IMR-90 (cell line): ENCODE measurements around the gene GALNT6. TPM values are rescaled to one million over a fixed set of nuclear protein-coding genes. Genes with fewer than 3 reads are reported as not detected.
A peak's percentile ranks its signal among the peaks of the same experiment; 100 is the strongest.

Source experiments
- ATAC-seq: fragments of 200-7000 bp; cut with Tn5 transposase; 2 replicates; pipeline ENCODE4 v1.9.1; 2020; ENCODE audit warnings: low read depth, mild to moderate bottlenecking, moderate library complexity
- BruUV-seq: library from RNA; stranded (reverse); fragments of 400-500 nt; replicated peaks from 2 replicates; lab custom pipeline; 2021; lab: Mats Ljungman, UMichigan
- CTCF ChIA-PET: fragments of 300-600 bp; formaldehyde crosslinking; extraction: SDS; loops from one replicate; lab custom pipeline; 2021; ENCODE audit warnings: antibody characterized with exemption; lab: Yijun Ruan, JAX
- POLR2A ChIA-PET: fragments of 300-600 bp; sonication (Branson Sonifier 250); formaldehyde crosslinking; loops from one replicate; lab custom pipeline; 2022; ENCODE audit warnings: antibody characterized with exemption; ENCODE audit not compliant: unreplicated experiment; lab: Charles Lee
- DNase-seq: peaks from one replicate; pipeline ENCODE4 v3.0.0; 2013
- H2AFZ ChIP-seq: replicated peaks from 2 replicates; pipeline ENCODE3; 2013; ENCODE audit warnings: low read length, mild to moderate bottlenecking; ENCODE audit not compliant: poor library complexity
- H2AK5ac ChIP-seq: 2 replicates; pipeline ENCODE4 v1.6.1; 2013; ENCODE audit warnings: low read depth, low read length, inconsistent platforms
- H2AK9ac ChIP-seq: replicated peaks from 2 replicates; pipeline ENCODE3; 2013; ENCODE audit warnings: mild to moderate bottlenecking, low read depth, low read length, moderate library complexity; ENCODE audit not compliant: poor library complexity
- H2BK120ac ChIP-seq: 2 replicates; pipeline ENCODE4 v1.6.1; 2013; ENCODE audit warnings: low read depth, low read length, inconsistent platforms
- H2BK15ac ChIP-seq: 3 replicates; pipeline ENCODE4 v1.6.1; 2013; ENCODE audit warnings: low read depth, low read length, inconsistent platforms
- H2BK20ac ChIP-seq: 2 replicates; pipeline ENCODE4 v1.6.1; 2013; ENCODE audit warnings: low read depth, mild to moderate bottlenecking, inconsistent platforms, low read length, moderate library complexity
- H2BK5ac ChIP-seq: 2 replicates; pipeline ENCODE4 v1.6.1; 2013; ENCODE audit warnings: mild to moderate bottlenecking, low read depth, low read length, inconsistent platforms; ENCODE audit not compliant: poor library complexity, severe bottlenecking
- H3K14ac ChIP-seq: replicated peaks from 2 replicates; pipeline ENCODE4 v1.6.1; 2013; ENCODE audit warnings: low read depth, low read length, inconsistent platforms
- H3K18ac ChIP-seq: 2 replicates; pipeline ENCODE4 v1.6.1; 2013; ENCODE audit warnings: low read depth, low read length, control low read depth
- H3K23ac ChIP-seq: 2 replicates; pipeline ENCODE4 v1.6.1; 2013; ENCODE audit warnings: low read depth, low read length, inconsistent platforms
- H3K27ac ChIP-seq: 2 replicates; pipeline ENCODE4 v1.5.1; 2013; ENCODE audit warnings: mild to moderate bottlenecking, control low read depth, low read length; ENCODE audit not compliant: insufficient read depth
- H3K27me3 ChIP-seq: 2 replicates; pipeline ENCODE4 v1.6.1; 2013; ENCODE audit warnings: low read length; ENCODE audit not compliant: control insufficient read depth, insufficient read depth
- H3K36me3 ChIP-seq: 2 replicates; pipeline ENCODE4 v1.6.1; 2013; ENCODE audit warnings: low read length, mixed read lengths; ENCODE audit not compliant: control insufficient read depth, insufficient read depth
- H3K4ac ChIP-seq: 2 replicates; pipeline ENCODE4 v1.6.1; 2013; ENCODE audit warnings: low read depth, low read length, inconsistent platforms
- H3K4me1 ChIP-seq: 2 replicates; pipeline ENCODE4 v1.6.1; 2013; ENCODE audit warnings: low read length, mixed read lengths; ENCODE audit not compliant: control insufficient read depth, insufficient read depth
- H3K4me2 ChIP-seq: 2 replicates; pipeline ENCODE4 v1.6.1; 2013; ENCODE audit warnings: low read depth, mild to moderate bottlenecking, control low read depth, low read length, moderate library complexity
- H3K4me3 ChIP-seq: 2 replicates; pipeline ENCODE4 v1.5.1; 2013; ENCODE audit warnings: low read depth, mild to moderate bottlenecking, control low read depth, low read length, moderate library complexity; ENCODE audit not compliant: insufficient read depth
- H3K56ac ChIP-seq: 2 replicates; pipeline ENCODE4 v1.6.1; 2013; ENCODE audit warnings: low read length, inconsistent platforms; ENCODE audit not compliant: insufficient read depth; ENCODE audit errors: extremely low read depth
- H3K79me1 ChIP-seq, 2 experiments: 2 replicates each; pipeline ENCODE4 v1.6.1; 2013; ENCODE audit warnings: low read length in 2 of 2, inconsistent platforms in 1 of 2, low read depth in 1 of 2
- H3K9ac ChIP-seq: 2 replicates; pipeline ENCODE4 v1.6.1; 2013; ENCODE audit warnings: low read depth, low read length, control low read depth
- H3K9me1 ChIP-seq: 2 replicates; pipeline ENCODE4 v1.6.1; 2013; ENCODE audit warnings: low read length, inconsistent platforms; ENCODE audit not compliant: insufficient read depth
- H3K9me3 ChIP-seq: 2 replicates; pipeline ENCODE4 v1.6.1; 2013; ENCODE audit warnings: low read length; ENCODE audit not compliant: control insufficient read depth, insufficient read depth
- H4K20me1 ChIP-seq: 2 replicates; pipeline ENCODE4 v1.6.1; 2013; ENCODE audit warnings: low read length, inconsistent platforms; ENCODE audit not compliant: insufficient read depth
- H4K5ac ChIP-seq: 2 replicates; pipeline ENCODE4 v1.6.1; 2013; ENCODE audit warnings: mild to moderate bottlenecking, low read depth, low read length, control low read depth
- H4K8ac ChIP-seq, 2 experiments: 2 replicates each; pipeline ENCODE4 v1.6.1; 2013; ENCODE audit warnings: low read depth in 2 of 2, low read length in 2 of 2, control low read depth in 1 of 2, inconsistent platforms in 1 of 2
- H4K91ac ChIP-seq: 2 replicates; pipeline ENCODE4 v1.6.1; 2013; ENCODE audit warnings: low read depth, low read length, inconsistent platforms; ENCODE audit not compliant: insufficient read depth
- CHD1 ChIP-seq: IDR thresholded peaks from 2 replicates; pipeline ENCODE4 v1.6.1; 2012; ENCODE audit warnings: low read depth, low read length, improper control_type of control experiment
- FOS ChIP-seq: fragments of 150-350 bp; IDR thresholded peaks from 2 replicates; pipeline ENCODE4 v1.6.1; 2016; ENCODE audit warnings: low read depth, low read length
- MAFK ChIP-seq: IDR thresholded peaks from 2 replicates; pipeline ENCODE4 v1.6.1; 2012; ENCODE audit warnings: low read depth, low read length, improper control_type of control experiment
- MAZ ChIP-seq: IDR thresholded peaks from 2 replicates; pipeline ENCODE4 v1.6.1; 2012; ENCODE audit warnings: low read depth, mild to moderate bottlenecking, low read length, improper control_type of control experiment, moderate library complexity, borderline replicate concordance
- MXI1 ChIP-seq: IDR thresholded peaks from 2 replicates; pipeline ENCODE4 v1.6.1; 2012; ENCODE audit warnings: low read depth, mild to moderate bottlenecking, low read length, moderate library complexity, borderline replicate concordance
- NFE2L2 ChIP-seq: fragments of 150-350 bp; IDR thresholded peaks from 2 replicates; pipeline ENCODE4 v1.6.1; 2016; ENCODE audit warnings: low read depth, mild to moderate bottlenecking, low read length
- POLR2A ChIP-seq: IDR thresholded peaks from 2 replicates; pipeline ENCODE4 v1.6.1; 2012; ENCODE audit warnings: mild to moderate bottlenecking, low read depth, low read length
- RCOR1 ChIP-seq: IDR thresholded peaks from 2 replicates; pipeline ENCODE4 v1.6.1; 2012; ENCODE audit warnings: mild to moderate bottlenecking, low read length, improper control_type of control experiment; ENCODE audit not compliant: insufficient replicate concordance
- RFX5 ChIP-seq: IDR thresholded peaks from 2 replicates; pipeline ENCODE4 v1.8.0; 2012; ENCODE audit warnings: low read depth, mild to moderate bottlenecking, low read length, moderate library complexity
- SMC3 ChIP-seq: fragments of 150-350 bp; IDR thresholded peaks from 2 replicates; pipeline ENCODE4 v1.6.1; 2016; ENCODE audit warnings: low read depth, mild to moderate bottlenecking, antibody characterized with exemption, low read length, moderate library complexity
- WGBS, 2 experiments: methylation state at CpG; one replicate each; pipeline versions ENCODE4 v1.1.5 to v1.1.7; 2013; ENCODE audit warnings: missing lambda C conversion rate in 2 of 2; ENCODE audit not compliant: insufficient read length in 1 of 2; ENCODE audit errors: extremely low coverage in 2 of 2; 5-methylcytosine and 5-hydroxymethylcytosine counted together
- dilution Hi-C: fragments of 300-500 bp; cut with HindIII; formaldehyde crosslinking; loops from one replicate; pipeline ENCODE4 v1.14.3; 2018; ENCODE audit warnings: low sequenced_read_pairs; ENCODE audit not compliant: unreplicated experiment
- in situ Hi-C: fragments of 300-500 bp; cut with MboI; formaldehyde crosslinking; loops from 3 replicates; pipeline ENCODE4 v1.14.3; 2019; ENCODE audit warnings: low sequenced_read_pairs, inconsistent platforms, mixed read lengths
- intact Hi-C: fragments of 100-400 bp; cut with micrococcal nuclease; formaldehyde crosslinking; loops from 2 replicates; pipeline ENCODE4 v1.10.0; 2022
- polyA plus RNA-seq, 3 experiments: library from polyadenylated mRNA; depleted of rRNA; stranded (reverse); fragments of >200 nt; gene quantifications; 2 replicates each; pipeline ENCODE4 v1.2.3, GENCODE V29; 2012; ENCODE audit warnings: low replicate concordance in 1 of 3
- total RNA-seq: library from RNA; depleted of rRNA; stranded (reverse); fragments of >200 nt; gene quantifications from 2 replicates; pipeline ENCODE4 v1.2.3, GENCODE V29; 2012
- TF ChIP-seq, protein P1 (sequence below): fragments of 150-350 bp; IDR thresholded peaks from 2 replicates; pipeline ENCODE4 v1.6.1; 2017; ENCODE audit warnings: mild to moderate bottlenecking, antibody characterized with exemption, low read length, low read depth
- TF ChIP-seq, protein P2 (sequence below): fragments of 150-350 bp; IDR thresholded peaks from 2 replicates; pipeline ENCODE4 v1.6.1; 2016; ENCODE audit warnings: low read depth, mild to moderate bottlenecking, low read length, moderate library complexity, borderline replicate concordance
- TF ChIP-seq, protein P3 (sequence below): conservative IDR thresholded peaks from 2 replicates; pipeline ENCODE4 v1.5.1; 2012; ENCODE audit warnings: mild to moderate bottlenecking, low read depth, low read length, improper control_type of control experiment

The GALNT6 gene
- total and polyA plus RNA-seq, 2 of the 4 experiments (the other 2 are of a cell fraction): 17.1 to 23.7 TPM

DNA sequence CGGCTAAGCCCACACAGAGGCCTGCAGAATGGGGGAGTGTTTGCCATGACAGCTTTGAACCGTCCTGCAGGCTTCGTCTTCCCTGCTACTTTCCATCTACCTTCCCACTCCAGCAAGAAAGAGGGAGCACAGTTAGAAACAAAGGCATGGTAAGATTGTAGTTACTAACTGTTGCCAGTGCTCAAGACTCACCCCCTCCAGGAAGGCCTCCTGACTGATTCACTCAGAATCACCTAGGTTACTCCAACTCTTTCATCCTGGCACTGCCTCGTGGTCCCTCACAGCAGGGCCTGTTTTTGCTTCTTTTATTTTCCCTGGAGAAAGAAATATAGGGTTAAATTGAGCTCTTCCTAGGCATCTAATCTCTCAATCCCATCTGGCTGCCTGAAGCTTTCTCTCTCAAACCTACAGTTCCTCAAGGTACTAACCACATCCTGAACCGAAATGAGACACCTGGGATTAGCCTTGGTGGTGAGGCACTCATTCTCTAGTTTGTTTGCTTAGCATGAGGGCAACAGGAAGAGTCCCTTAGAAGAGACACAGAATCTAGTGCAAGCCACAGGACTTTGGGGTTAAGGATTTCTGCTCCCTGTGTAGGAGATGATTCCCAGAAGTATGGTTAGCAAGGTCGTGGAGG, 7.8 kb downstream of the GALNT6 start:
- Histone ChIP-seq H2BK5ac (no peak overlapping the region), H4K5ac (no peak overlapping the region), H2BK120ac (peak overlapping the region; percentile 23; the same call in 1 of the 2 replicates), H2AFZ (no peak overlapping the region), H3K4me3 (no peak overlapping the region), H2AK9ac (no peak overlapping the region), H4K8ac (peak overlapping the region in 1 of 2 experiments; percentile 6; a peak in 1 of 4 replicates), H3K79me1 (peaks cover 0 to 13% of the 10 kb centered on the region in 2 experiments; a peak in 2 of 4 replicates), H2AK5ac (no peak overlapping the region), H3K23ac (peak overlapping the region; percentile 6; the same call in 1 of the 2 replicates), H3K4ac (0 out of 2 replicates have a peak overlapping the region, but pooled peaks have one; percentile 5), H3K27me3 (no peaks in the 10 kb centered on the region), H3K27ac (no peak overlapping the region), H3K56ac (no peak overlapping the region), H4K91ac (no peak overlapping the region), H2BK20ac (no peak overlapping the region), H3K14ac (no peak overlapping the region), H3K9me1 (peaks cover 11% of the 10 kb centered on the region), H3K4me1 (peaks cover 10% of the 10 kb centered on the region), H2BK15ac (no peak overlapping the region), H3K18ac (no peak overlapping the region), H3K9me3 (no peaks in the 10 kb centered on the region), H3K9ac (no peak overlapping the region), H4K20me1 (no peaks in the 10 kb centered on the region), H3K36me3 (no peaks in the 10 kb centered on the region), H3K4me2 (no peak overlapping the region)
- dilution Hi-C loops: no loop called here
- DNase-seq (no peak), ATAC-seq (no peak)
- no TSS peak for BruUV-seq
- in situ Hi-C loops: no loop called here
- WGBS, 2 experiments: no CpG with 5 or more reads among the region's 6 CpGs
- ChIA-PET CTCF (interaction anchor here (1.3 kb wide), 1 partner anchor 12 kb away, joined by 4 read pairs; no protein-coding TSS in a partner anchor), POLR2A (no interaction called here)
- intact Hi-C loops: no loop called here
- TF ChIP-seq MAZ (no peak), RCOR1 (no peak), FOS (no peak), MAFK (no peak), MXI1 (no peak), CHD1 (no peak), NFE2L2 (no peak), POLR2A (no peak), SMC3 (no peak), RFX5 (no peak)
- TF ChIP-seq, protein P1, sequence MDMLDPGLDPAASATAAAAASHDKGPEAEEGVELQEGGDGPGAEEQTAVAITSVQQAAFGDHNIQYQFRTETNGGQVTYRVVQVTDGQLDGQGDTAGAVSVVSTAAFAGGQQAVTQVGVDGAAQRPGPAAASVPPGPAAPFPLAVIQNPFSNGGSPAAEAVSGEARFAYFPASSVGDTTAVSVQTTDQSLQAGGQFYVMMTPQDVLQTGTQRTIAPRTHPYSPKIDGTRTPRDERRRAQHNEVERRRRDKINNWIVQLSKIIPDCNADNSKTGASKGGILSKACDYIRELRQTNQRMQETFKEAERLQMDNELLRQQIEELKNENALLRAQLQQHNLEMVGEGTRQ: no peak
- TF ChIP-seq, protein P2, sequence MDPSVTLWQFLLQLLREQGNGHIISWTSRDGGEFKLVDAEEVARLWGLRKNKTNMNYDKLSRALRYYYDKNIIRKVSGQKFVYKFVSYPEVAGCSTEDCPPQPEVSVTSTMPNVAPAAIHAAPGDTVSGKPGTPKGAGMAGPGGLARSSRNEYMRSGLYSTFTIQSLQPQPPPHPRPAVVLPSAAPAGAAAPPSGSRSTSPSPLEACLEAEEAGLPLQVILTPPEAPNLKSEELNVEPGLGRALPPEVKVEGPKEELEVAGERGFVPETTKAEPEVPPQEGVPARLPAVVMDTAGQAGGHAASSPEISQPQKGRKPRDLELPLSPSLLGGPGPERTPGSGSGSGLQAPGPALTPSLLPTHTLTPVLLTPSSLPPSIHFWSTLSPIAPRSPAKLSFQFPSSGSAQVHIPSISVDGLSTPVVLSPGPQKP: no peak
- TF ChIP-seq, protein P3, sequence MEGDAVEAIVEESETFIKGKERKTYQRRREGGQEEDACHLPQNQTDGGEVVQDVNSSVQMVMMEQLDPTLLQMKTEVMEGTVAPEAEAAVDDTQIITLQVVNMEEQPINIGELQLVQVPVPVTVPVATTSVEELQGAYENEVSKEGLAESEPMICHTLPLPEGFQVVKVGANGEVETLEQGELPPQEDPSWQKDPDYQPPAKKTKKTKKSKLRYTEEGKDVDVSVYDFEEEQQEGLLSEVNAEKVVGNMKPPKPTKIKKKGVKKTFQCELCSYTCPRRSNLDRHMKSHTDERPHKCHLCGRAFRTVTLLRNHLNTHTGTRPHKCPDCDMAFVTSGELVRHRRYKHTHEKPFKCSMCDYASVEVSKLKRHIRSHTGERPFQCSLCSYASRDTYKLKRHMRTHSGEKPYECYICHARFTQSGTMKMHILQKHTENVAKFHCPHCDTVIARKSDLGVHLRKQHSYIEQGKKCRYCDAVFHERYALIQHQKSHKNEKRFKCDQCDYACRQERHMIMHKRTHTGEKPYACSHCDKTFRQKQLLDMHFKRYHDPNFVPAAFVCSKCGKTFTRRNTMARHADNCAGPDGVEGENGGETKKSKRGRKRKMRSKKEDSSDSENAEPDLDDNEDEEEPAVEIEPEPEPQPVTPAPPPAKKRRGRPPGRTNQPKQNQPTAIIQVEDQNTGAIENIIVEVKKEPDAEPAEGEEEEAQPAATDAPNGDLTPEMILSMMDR: no peak
